Vagina (tissue), 2 donors: Measurements from ENCODE around the gene TCF4. TPM values are rescaled to one million over a fixed set of nuclear protein-coding genes. Genes with fewer than 3 reads are reported as not detected.

Experiments used
- DNase-seq, 2 donors: peaks; one replicate each; pipeline ENCODE4 v3.0.0-alpha.2; 2017; ENCODE audit errors: extremely low spot score in 2 of 2
- H3K27ac ChIP-seq: fragments of 200-600 bp; sonication (generic); one replicate; pipeline ENCODE4 v1.5.1; 2019
- H3K27me3 ChIP-seq: fragments of 200-600 bp; sonication (generic); one replicate; pipeline ENCODE4 v1.5.1; 2019
- H3K36me3 ChIP-seq, 2 donors: fragments of 200-600 bp; sonication (generic); one replicate each; pipeline ENCODE4 v1.5.1; 2017 to 2019
- H3K4me1 ChIP-seq: fragments of 200-600 bp; sonication (generic); one replicate; pipeline ENCODE4 v1.5.1; 2019
- H3K4me3 ChIP-seq, 2 donors: fragments of 200-600 bp; sonication (generic); 1 replicate in 1 of 2; 2 replicates in 1 of 2; pipeline ENCODE4 v1.5.1; 2016 to 2019
- H3K9me3 ChIP-seq: fragments of 200-600 bp; sonication (generic); one replicate; pipeline ENCODE4 v1.5.1; 2019
- CTCF ChIP-seq, 3 experiments: fragments of 450-650 bp in 2 of 3; fragments of 200-600 bp in 1 of 3; sonication (generic) in 1 of 3; IDR thresholded peaks; one replicate each; pipeline ENCODE4 v1.5.1; 2017 to 2019; ENCODE audit warnings: antibody characterized with exemption in 3 of 3, mild to moderate bottlenecking in 2 of 3, moderate library complexity in 2 of 3
- POLR2A ChIP-seq, 2 donors: fragments of 450-650 bp; IDR thresholded peaks; one replicate each; pipeline ENCODE4 v1.6.1; 2017; ENCODE audit warnings: antibody characterized with exemption in 2 of 2, mild to moderate bottlenecking in 2 of 2, moderate library complexity in 2 of 2
- POLR2AphosphoS5 ChIP-seq, 2 donors: sonication (generic); formaldehyde crosslinking; IDR thresholded peaks; one replicate each; pipeline ENCODE4 v1.9.0; 2017; ENCODE audit warnings: antibody characterized with exemption in 2 of 2, mild to moderate bottlenecking in 2 of 2, low read depth in 1 of 2; ENCODE audit not compliant: insufficient read depth in 1 of 2
- intact Hi-C: fragments of 100-400 bp; cut with DNase I; formaldehyde crosslinking; loops from one replicate; pipeline ENCODE4 v1.15.1; 2023
- total RNA-seq: library from RNA; depleted of rRNA; stranded (reverse); fragments of >200 nt; gene quantifications from one replicate; pipeline ENCODE4 v1.2.3, GENCODE V29; 2016

TCF4 gene
- total RNA-seq, 1 donor from 2014 or later, result 105 TPM

GRCh38 chr18:55414475-55414874 is 173.5 kb downstream of the TCF4 start:
- intact Hi-C loops, result loop anchor here (10.0 kb wide), 3 partner anchors 180 to 1160 kb away; no protein-coding TSS in a partner anchor
- peak overlapping the region; percentile 51 for H3K27ac ChIP-seq
- no peak overlapping the region for H3K4me3 ChIP-seq
- no peaks in the 10 kb centered on the region for H3K36me3 ChIP-seq
- TF ChIP-seq CTCF (IDR thresholded peaks at IDR 0.05) (no peak), POLR2A (IDR thresholded peaks at IDR 0.05) (no peak), POLR2AphosphoS5 (IDR thresholded peaks at IDR 0.05; ENCODE audit: insufficient read depth in 1 of 2, low read depth in 1 of 2) (no peak)
- H3K27me3 ChIP-seq, result no peaks in the 10 kb centered on the region
- H3K4me1 ChIP-seq, result peaks cover 32% of the 10 kb centered on the region
- DNase-seq, result no peak
- H3K9me3 ChIP-seq, result no peaks in the 10 kb centered on the region

DNA sequence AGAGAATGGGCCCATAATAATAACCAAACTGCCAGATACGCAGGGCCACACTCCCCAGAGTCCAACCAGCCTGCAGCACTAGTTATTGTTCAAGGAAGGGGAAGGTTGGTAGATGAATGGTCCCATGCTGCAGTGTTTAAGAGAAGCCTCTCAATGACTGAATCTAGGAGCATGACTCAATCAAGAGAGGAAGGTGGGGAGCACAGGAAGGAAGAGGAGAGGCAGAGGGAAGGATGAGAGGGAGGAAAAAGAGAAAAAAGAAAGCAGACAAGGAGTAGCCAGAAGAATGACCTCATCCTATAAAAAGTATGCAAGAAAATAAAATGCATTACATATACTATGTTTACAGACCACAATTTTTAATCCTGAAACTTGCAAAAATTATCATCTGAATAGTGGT is 174.5 kb downstream of the TCF4 start:
- H3K27ac ChIP-seq, result no peak overlapping the region
- H3K27me3 ChIP-seq, result no peaks in the 10 kb centered on the region
- H3K9me3 ChIP-seq, result no peaks in the 10 kb centered on the region
- TF ChIP-seq POLR2A (IDR thresholded peaks at IDR 0.05) (no peak), POLR2AphosphoS5 (IDR thresholded peaks at IDR 0.05; ENCODE audit: insufficient read depth in 1 of 2, low read depth in 1 of 2) (no peak), CTCF (IDR thresholded peaks at IDR 0.05) (no peak)
- intact Hi-C loops, result loop anchor here (10.0 kb wide), 3 partner anchors 179 to 1161 kb away; no protein-coding TSS in a partner anchor
- no peaks in the 10 kb centered on the region for H3K36me3 ChIP-seq
- H3K4me1 ChIP-seq, result peaks cover 26% of the 10 kb centered on the region
- no peak for DNase-seq
- H3K4me3 ChIP-seq, result no peak overlapping the region

DNA sequence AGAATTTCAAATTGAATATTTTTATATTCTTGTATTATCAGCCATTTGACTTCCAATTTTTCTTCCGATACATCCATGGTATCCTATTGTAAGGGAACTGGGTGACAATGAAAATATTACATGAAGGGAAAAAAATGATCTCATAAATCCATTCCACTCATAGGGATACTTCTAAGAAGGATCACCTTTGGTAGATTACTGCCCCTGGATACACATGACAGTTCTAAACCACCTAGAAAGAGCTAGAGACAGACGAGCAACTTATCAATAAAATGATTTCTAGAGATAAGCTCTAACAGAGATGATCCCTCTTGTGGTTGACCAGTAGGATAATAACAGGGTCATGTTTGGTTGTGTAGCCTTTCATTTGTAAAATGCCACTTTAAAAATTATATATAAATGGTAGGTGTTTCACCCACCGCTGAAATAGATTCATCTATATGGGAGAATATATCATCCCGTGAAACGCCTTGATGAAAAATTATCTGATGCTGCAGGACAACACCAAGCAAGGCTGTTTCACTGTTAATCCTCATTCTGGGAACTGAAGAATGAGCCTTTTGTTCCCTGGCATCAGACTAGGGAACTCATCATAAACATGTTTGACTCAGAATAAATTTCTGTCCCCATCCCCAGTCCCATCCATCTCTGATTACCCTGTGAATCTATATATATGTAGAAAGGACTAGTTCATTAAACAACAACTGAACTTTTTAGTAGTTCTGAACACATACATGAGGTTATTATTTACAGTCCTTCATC is 180.0 kb downstream of the TCF4 start:
- Histone ChIP-seq H3K36me3 (no peaks in the 10 kb centered on the region), H3K9me3 (no peaks in the 10 kb centered on the region), H3K27me3 (no peaks in the 10 kb centered on the region), H3K4me3 (no peak overlapping the region), H3K4me1 (peaks cover 37% of the 10 kb centered on the region), H3K27ac (no peak overlapping the region)
- intact Hi-C loops, result no loop called here
- no peak for TF ChIP-seq POLR2A (IDR thresholded peaks at IDR 0.05)
- TF ChIP-seq CTCF (IDR thresholded peaks at IDR 0.05), result no peak
- no peak for TF ChIP-seq POLR2AphosphoS5 (IDR thresholded peaks at IDR 0.05; ENCODE audit: insufficient read depth in 1 of 2, low read depth in 1 of 2)
- DNase-seq, result no peak

- peak overlapping the region in 1 of 2 donors; percentile 26 for H3K4me3 ChIP-seq
Observed at GRCh38 chr18:55407191-55407590, 180.8 kb downstream of the TCF4 start.

More at GRCh38 chr18:55407191-55407590, 180.8 kb downstream of the TCF4 start:
- Histone ChIP-seq H3K4me1 (peaks cover 42% of the 10 kb centered on the region), H3K27ac (peak overlapping the region; percentile 85), H3K9me3 (no peaks in the 10 kb centered on the region), H3K27me3 (no peaks in the 10 kb centered on the region), H3K36me3 (no peaks in the 10 kb centered on the region)
- TF ChIP-seq POLR2AphosphoS5 (IDR thresholded peaks at IDR 0.05; ENCODE audit: insufficient read depth in 1 of 2, low read depth in 1 of 2), result no peak
- TF ChIP-seq POLR2A (IDR thresholded peaks at IDR 0.05), result no peak
- TF ChIP-seq CTCF (IDR thresholded peaks at IDR 0.05), result no peak
- no peak for DNase-seq
- intact Hi-C loops, result no loop called here
